ENCODE data around the gene CCDC172.
A peak's percentile ranks its signal among the peaks of the same experiment; 100 is the strongest.
"Not testable (repeated sequence)": the region's sequence is repeated elsewhere in the genome, so short reads cannot be mapped to it uniquely, and the experiment has no call there.

Gene CCDC172

GRCh38 chr10:116336866-116337265 lies 12.6 kb downstream of the CCDC172 start:
- DNase-seq (ENCODE audit: low spot score): no peak

GRCh38 chr10:116352125-116352524 lies 27.9 kb downstream of the CCDC172 start:
- no peak for DNase-seq (ENCODE audit: low spot score)

- no peak for DNase-seq (ENCODE audit: low spot score)
Measured at GRCh38 chr10:116353817-116354216, 29.6 kb downstream of the CCDC172 start.

- no peak for DNase-seq (ENCODE audit: low spot score)
Measured at GRCh38 chr10:116355341-116355740, 31.1 kb downstream of the CCDC172 start.

GRCh38 chr10:116356833-116357232 lies 32.6 kb downstream of the CCDC172 start:
- no peak for DNase-seq (ENCODE audit: low spot score)

GRCh38 chr10:116364868-116365267 lies 40.6 kb downstream of the CCDC172 start:
- DNase-seq (ENCODE audit: low spot score): no peak

- DNase-seq (ENCODE audit: low spot score): no peak
Measured at GRCh38 chr10:116371737-116372136, 47.5 kb downstream of the CCDC172 start.

GRCh38 chr10:116382290-116382689 lies 58.0 kb downstream of the CCDC172 start:
- no peak for DNase-seq (ENCODE audit: low spot score)

- no peak for DNase-seq (ENCODE audit: low spot score)
Measured at GRCh38 chr10:116385311-116385710, 61.1 kb downstream of the CCDC172 start.

- peak; percentile 25 for DNase-seq (ENCODE audit: low spot score)
Measured at GRCh38 chr10:116385994-116386809, 62.0 kb downstream of the CCDC172 start.

GRCh38 chr10:116393246-116393831 lies 69.1 kb downstream of the CCDC172 start:
- DNase-seq (ENCODE audit: low spot score): not testable (repeated sequence)

GRCh38 chr10:116395223-116395985 lies 71.2 kb downstream of the CCDC172 start:
- DNase-seq (ENCODE audit: low spot score): no peak

- DNase-seq (ENCODE audit: low spot score): no peak
Measured at GRCh38 chr10:116398224-116398623, 74.0 kb downstream of the CCDC172 start.

- DNase-seq (ENCODE audit: low spot score): no peak
Measured at GRCh38 chr10:116402858-116403257, 78.6 kb downstream of the CCDC172 start.

- DNase-seq (ENCODE audit: low spot score): no peak
Measured at GRCh38 chr10:116403740-116404250, 79.5 kb downstream of the CCDC172 start.

- peak; percentile 7 for DNase-seq (ENCODE audit: low spot score)
Measured at GRCh38 chr10:116408719-116409118, 84.5 kb downstream of the CCDC172 start.

- DNase-seq (ENCODE audit: low spot score): no peak
Measured at GRCh38 chr10:116410351-116410750, 86.1 kb downstream of the CCDC172 start.

GRCh38 chr10:116417821-116418220 lies 93.6 kb downstream of the CCDC172 start:
- DNase-seq (ENCODE audit: low spot score): no peak

GRCh38 chr10:116418389-116418788 lies 94.1 kb downstream of the CCDC172 start:
- no peak for DNase-seq (ENCODE audit: low spot score)

- no peak for DNase-seq (ENCODE audit: low spot score)
Measured at GRCh38 chr10:116421815-116422214, 97.6 kb downstream of the CCDC172 start.

GRCh38 chr10:116427671-116428070 lies 103.4 kb downstream of the CCDC172 start, which contains the start of gene PNLIPRP3:
TSS of gene PNLIPRP3 (plus strand) at chr10:116427847. CDS start at chr10:116428013, 166 bp downstream.
- DNase-seq (ENCODE audit: low spot score): no peak

GRCh38 chr10:116429288-116429977 lies 105.2 kb downstream of the CCDC172 start:
- DNase-seq (ENCODE audit: low spot score): no peak
